Mesenchymal stem cell (in vitro differentiated cells and primary cell): ENCODE measurements around the gene HIPK3.
A peak's percentile ranks its signal among the peaks of the same experiment; 100 is the strongest.

ENCODE experiments used
- DNase-seq: peaks from one replicate; pipeline ENCODE4 v3.0.0-alpha.2; 2013
- H2AFZ ChIP-seq: one replicate; pipeline ENCODE4 v1.6.1; 2013; ENCODE audit warnings: low read depth, mild to moderate bottlenecking, control low read depth, inconsistent platforms, low read length, moderate library complexity
- H2AK5ac ChIP-seq: 2 replicates; pipeline ENCODE4 v1.6.1; 2013; ENCODE audit warnings: low read length, moderate library complexity, mild to moderate bottlenecking, inconsistent platforms; ENCODE audit not compliant: severe bottlenecking
- H2BK120ac ChIP-seq: one replicate; pipeline ENCODE4 v1.6.1; 2013; ENCODE audit warnings: low read depth, mild to moderate bottlenecking, inconsistent platforms, low read length, moderate library complexity
- H2BK12ac ChIP-seq, 2 experiments: one replicate each; pipeline ENCODE4 v1.6.1; 2013; ENCODE audit warnings: inconsistent platforms in 2 of 2, low read length in 2 of 2, mild to moderate bottlenecking in 2 of 2, moderate library complexity in 2 of 2, control low read depth in 1 of 2
- H2BK15ac ChIP-seq: one replicate; pipeline ENCODE4 v1.6.1; 2013; ENCODE audit warnings: mild to moderate bottlenecking, low read depth, inconsistent platforms; ENCODE audit not compliant: poor library complexity, severe bottlenecking
- H2BK5ac ChIP-seq: 2 replicates; pipeline ENCODE4 v1.6.1; 2013; ENCODE audit warnings: low read depth, mild to moderate bottlenecking, low read length, control low read depth, inconsistent platforms; ENCODE audit not compliant: poor library complexity, severe bottlenecking
- H3K14ac ChIP-seq, 2 experiments: one replicate each; pipeline ENCODE4 v1.6.1; 2013; ENCODE audit warnings: inconsistent platforms in 2 of 2, low read length in 2 of 2, control low read depth in 1 of 2, mild to moderate bottlenecking in 1 of 2, moderate library complexity in 1 of 2
- H3K18ac ChIP-seq, 2 experiments: one replicate each; pipeline ENCODE4 v1.6.1; 2013; ENCODE audit warnings: inconsistent platforms in 2 of 2, low read length in 2 of 2, control low read depth in 1 of 2, low read depth in 1 of 2, mild to moderate bottlenecking in 1 of 2
- H3K23ac ChIP-seq, 2 experiments: one replicate each; pipeline ENCODE4 v1.6.1; 2013; ENCODE audit warnings: inconsistent platforms in 2 of 2, low read length in 2 of 2, mild to moderate bottlenecking in 2 of 2, moderate library complexity in 2 of 2, control low read depth in 1 of 2
- H3K27ac ChIP-seq: 2 replicates; pipeline ENCODE4 v1.5.1; 2013; ENCODE audit warnings: mild to moderate bottlenecking, moderate library complexity, low read length, control low read depth, inconsistent platforms; ENCODE audit not compliant: poor library complexity, severe bottlenecking
- H3K27me3 ChIP-seq, 2 experiments: 2 replicates each; pipeline versions ENCODE4 v1.6.1 to v1.7.0; 2013; ENCODE audit warnings: low read length in 2 of 2, mild to moderate bottlenecking in 2 of 2, moderate library complexity in 2 of 2, control low read depth in 1 of 2, inconsistent platforms in 1 of 2; ENCODE audit not compliant: control insufficient read depth in 1 of 2, insufficient read depth in 1 of 2
- H3K36me3 ChIP-seq, 2 experiments: 2 replicates each; pipeline versions ENCODE4 v1.6.1 to v1.7.0; 2013; ENCODE audit warnings: low read length in 2 of 2, control low read depth in 1 of 2, inconsistent platforms in 1 of 2, low read depth in 1 of 2, mild to moderate bottlenecking in 1 of 2; ENCODE audit not compliant: insufficient read depth in 2 of 2, control insufficient read depth in 1 of 2
- H3K4ac ChIP-seq, 2 experiments: one replicate each; pipeline ENCODE4 v1.6.1; 2013; ENCODE audit warnings: inconsistent platforms in 2 of 2, low read length in 2 of 2, mild to moderate bottlenecking in 2 of 2, moderate library complexity in 2 of 2, control low read depth in 1 of 2, low read depth in 1 of 2
- H3K4me1 ChIP-seq: 2 replicates; pipeline ENCODE4 v1.6.1; 2013; ENCODE audit warnings: low read depth, low read length, control low read depth; ENCODE audit not compliant: control insufficient read depth, insufficient read depth
- H3K4me2 ChIP-seq: 2 replicates; pipeline ENCODE4 v1.6.1; 2013; ENCODE audit warnings: low read length, mild to moderate bottlenecking, inconsistent platforms; ENCODE audit not compliant: poor library complexity, severe bottlenecking
- H3K4me3 ChIP-seq, 2 experiments: 2 replicates each; pipeline versions ENCODE4 v1.5.1 to v1.7.0; 2013; ENCODE audit warnings: low read length in 2 of 2, mild to moderate bottlenecking in 2 of 2, control low read depth in 1 of 2, low read depth in 1 of 2; ENCODE audit not compliant: insufficient read depth in 1 of 2
- H3K79me1 ChIP-seq: replicated peaks from 2 replicates; pipeline ENCODE4 v1.6.1; 2013; ENCODE audit warnings: mild to moderate bottlenecking, control low read depth, low read length, inconsistent platforms; ENCODE audit not compliant: poor library complexity, severe bottlenecking
- H3K9ac ChIP-seq: 2 replicates; pipeline ENCODE4 v1.7.0; 2013; ENCODE audit warnings: mild to moderate bottlenecking, low read length, moderate library complexity
- H3K9me3 ChIP-seq: 2 replicates; pipeline ENCODE4 v1.7.0; 2013; ENCODE audit warnings: mild to moderate bottlenecking, low read length; ENCODE audit not compliant: control insufficient read depth
- H4K8ac ChIP-seq: one replicate; pipeline ENCODE4 v1.6.1; 2013; ENCODE audit warnings: inconsistent platforms, mild to moderate bottlenecking, low read length, moderate library complexity
- H4K91ac ChIP-seq: one replicate; pipeline ENCODE4 v1.6.1; 2013; ENCODE audit warnings: mild to moderate bottlenecking, low read length, inconsistent platforms
- WGBS: methylation state at CpG from one replicate; pipeline ENCODE4 v1.1.7; 2013; ENCODE audit warnings: mixed read lengths; 5-methylcytosine and 5-hydroxymethylcytosine counted together

The HIPK3 gene

DNA sequence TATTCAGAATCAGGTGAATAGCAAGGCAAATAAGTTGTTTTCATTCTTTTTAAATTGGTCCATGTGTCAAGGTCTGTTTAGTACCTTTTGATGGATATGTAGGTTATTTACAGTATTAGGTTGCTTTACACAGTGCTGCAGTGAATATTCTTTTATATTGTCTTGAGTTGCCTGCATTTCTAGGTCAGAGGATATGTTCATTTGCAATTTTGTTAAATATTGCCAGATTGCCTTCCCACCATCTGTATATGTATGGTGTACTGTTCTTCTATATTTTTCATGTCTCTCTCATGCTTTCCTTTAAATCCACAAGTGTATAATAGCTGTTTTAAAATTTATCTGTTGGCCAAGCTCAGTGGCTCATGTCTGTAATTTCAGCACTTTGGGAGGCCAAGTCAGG is 24.6 kb downstream of the HIPK3 start:
- Histone ChIP-seq H2AK5ac (no peak overlapping the region), H3K27ac (no peak overlapping the region), H3K4me3 (no peak overlapping the region), H2BK15ac (no peak overlapping the region), H2BK12ac (no peak overlapping the region), H3K23ac (no peak overlapping the region), H3K4me1 (no peaks in the 10 kb centered on the region), H4K8ac (no peak overlapping the region), H3K14ac (no peak overlapping the region), H3K4ac (no peak overlapping the region), H3K18ac (no peak overlapping the region), H2AFZ (no peak overlapping the region), H3K9me3 (no peaks in the 10 kb centered on the region), H2BK120ac (no peak overlapping the region), H4K91ac (no peak overlapping the region), H3K9ac (no peak overlapping the region), H3K79me1 (peaks cover 6% of the 10 kb centered on the region), H3K36me3 (peaks cover 4 to 9% of the 10 kb centered on the region in 2 experiments), H3K4me2 (no peak overlapping the region), H2BK5ac (no peak overlapping the region), H3K27me3 (no peaks in the 10 kb centered on the region)
- DNase-seq: no peak

DNA sequence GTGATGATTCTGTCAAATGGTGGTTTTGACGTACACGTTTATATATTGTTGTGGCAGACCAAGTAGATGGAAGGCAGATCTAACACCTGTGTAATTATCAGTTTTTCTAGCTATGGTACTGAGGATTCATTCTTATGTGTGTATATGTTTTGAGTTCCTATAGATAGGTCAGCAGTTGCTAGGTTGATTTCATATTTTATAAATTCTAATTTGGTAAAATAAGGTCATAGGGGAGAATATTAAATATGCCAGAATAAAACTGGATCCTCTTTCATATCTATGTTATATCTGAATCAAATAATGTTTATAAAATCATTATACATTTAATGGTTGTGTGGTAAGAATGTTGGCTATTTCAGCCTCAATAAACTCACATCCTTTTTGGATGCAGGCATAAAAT is 27.6 kb downstream of the HIPK3 start:
- Histone ChIP-seq H3K9me3 (no peaks in the 10 kb centered on the region), H3K4me3 (no peak overlapping the region), H3K9ac (no peak overlapping the region), H3K79me1 (peaks cover 12% of the 10 kb centered on the region), H3K18ac (no peak overlapping the region), H3K36me3 (peaks cover 4 to 38% of the 10 kb centered on the region in 2 experiments), H3K4me2 (no peak overlapping the region), H4K8ac (no peak overlapping the region), H2BK120ac (no peak overlapping the region), H2BK5ac (no peak overlapping the region), H2AFZ (no peak overlapping the region), H3K4ac (no peak overlapping the region), H3K27me3 (no peaks in the 10 kb centered on the region), H3K23ac (no peak overlapping the region), H2AK5ac (no peak overlapping the region), H2BK12ac (no peak overlapping the region), H3K4me1 (no peaks in the 10 kb centered on the region), H2BK15ac (no peak overlapping the region), H3K14ac (no peak overlapping the region), H4K91ac (no peak overlapping the region), H3K27ac (no peak overlapping the region)
- no peak for DNase-seq
- WGBS: 92% methylated on average over 2 of the region's 2 CpGs

DNA sequence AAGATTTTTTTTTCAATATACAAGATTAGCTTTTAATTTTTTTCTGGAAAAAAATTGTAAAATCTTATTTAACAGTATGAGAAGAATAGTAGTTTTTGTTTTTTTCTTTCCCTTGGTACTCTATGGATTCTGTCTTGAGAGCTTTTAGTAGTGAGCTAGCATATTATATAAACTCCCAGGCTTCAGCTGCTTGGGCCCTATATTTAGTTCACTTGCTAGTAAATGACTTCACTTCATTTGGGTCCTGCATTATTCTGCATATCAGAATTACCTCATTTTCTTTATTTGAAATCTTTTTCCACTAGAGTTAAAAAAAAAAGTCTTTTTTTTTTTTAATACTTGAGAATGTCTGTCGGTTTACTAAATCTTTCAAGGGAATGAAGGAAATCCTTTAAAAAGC is 33.1 kb downstream of the HIPK3 start:
- Histone ChIP-seq H3K4ac (no peak overlapping the region), H3K27ac (no peak overlapping the region), H3K9ac (no peak overlapping the region), H2BK12ac (no peak overlapping the region), H3K36me3 (peaks cover 6 to 44% of the 10 kb centered on the region in 2 experiments), H3K4me3 (no peak overlapping the region), H3K4me1 (peaks cover 2% of the 10 kb centered on the region), H3K79me1 (peaks cover 20% of the 10 kb centered on the region), H2BK15ac (no peak overlapping the region), H2BK120ac (no peak overlapping the region), H3K18ac (no peak overlapping the region), H2BK5ac (no peak overlapping the region), H3K23ac (no peak overlapping the region), H2AFZ (no peak overlapping the region), H3K14ac (no peak overlapping the region), H4K8ac (no peak overlapping the region), H3K27me3 (no peaks in the 10 kb centered on the region), H4K91ac (no peak overlapping the region), H2AK5ac (no peak overlapping the region), H3K9me3 (no peaks in the 10 kb centered on the region), H3K4me2 (no peak overlapping the region)
- DNase-seq: no peak
- no CpG with 5 or more reads among the region's 1 CpG for WGBS

DNA sequence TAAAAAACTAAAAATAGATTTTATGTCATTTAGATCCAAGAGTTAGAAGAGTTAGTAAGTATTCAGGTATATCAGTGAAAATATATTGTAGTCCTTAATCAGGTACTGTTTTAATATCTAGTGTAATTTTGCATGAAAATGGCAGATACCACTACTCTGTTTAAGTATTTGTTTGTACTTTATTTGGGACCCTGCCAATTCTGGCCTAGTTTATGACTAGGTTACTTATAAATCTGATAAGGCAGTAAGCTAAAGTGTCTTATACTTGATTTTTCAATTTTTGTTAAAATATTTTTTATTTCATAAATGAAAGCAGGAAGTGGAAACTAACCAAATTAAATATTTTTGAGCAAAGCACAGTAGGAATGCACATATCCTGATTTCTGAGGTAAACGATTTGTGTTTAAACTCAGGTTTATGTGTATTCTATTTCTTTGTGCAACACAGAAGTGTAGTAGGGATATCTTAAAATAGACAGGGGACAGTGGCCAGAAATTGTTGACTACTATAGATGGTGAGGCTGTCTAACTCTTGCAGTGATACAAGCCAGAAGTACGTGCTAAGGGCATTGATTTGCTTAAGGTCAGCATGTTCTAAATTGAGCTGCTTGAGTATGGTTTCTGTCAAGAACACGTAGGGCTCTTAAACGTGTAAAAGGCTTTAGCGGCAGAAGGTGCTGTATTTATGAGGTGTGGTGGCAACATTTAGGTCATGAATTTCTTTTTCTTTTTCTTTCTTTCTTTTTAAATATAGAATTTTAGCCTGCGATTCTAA is 34.0 kb downstream of the HIPK3 start:
- H2BK15ac ChIP-seq: no peak overlapping the region
- H3K4me3 ChIP-seq: peak overlapping the region in 1 of 2 experiments; percentile 34
- no peak overlapping the region for H4K91ac ChIP-seq
- no peaks in the 10 kb centered on the region for H3K9me3 ChIP-seq
- H3K36me3 ChIP-seq: peaks cover 8 to 53% of the 10 kb centered on the region in 2 experiments
- no peak overlapping the region for H2BK5ac ChIP-seq
- H3K23ac ChIP-seq: no peak overlapping the region
- H3K4ac ChIP-seq: no peak overlapping the region
- peak; percentile 74 for DNase-seq
- H2AFZ ChIP-seq: no peak overlapping the region
- no peak overlapping the region for H3K4me2 ChIP-seq
- peaks cover 3% of the 10 kb centered on the region for H3K4me1 ChIP-seq
- no peak overlapping the region for H4K8ac ChIP-seq
- no peak overlapping the region for H2BK12ac ChIP-seq
- no peak overlapping the region for H3K27ac ChIP-seq
- no peak overlapping the region for H2AK5ac ChIP-seq
- peaks cover 22% of the 10 kb centered on the region for H3K79me1 ChIP-seq
- no peak overlapping the region for H3K18ac ChIP-seq
- H3K9ac ChIP-seq: no peak overlapping the region
- H3K27me3 ChIP-seq: no peaks in the 10 kb centered on the region
- 38% methylated on average over 2 of the region's 6 CpGs for WGBS
- H2BK120ac ChIP-seq: no peak overlapping the region
- no peak overlapping the region for H3K14ac ChIP-seq
